Stimulated activated naive CD8-positive, alpha-beta T cell treated with anti-CD3 and anti-CD28 coated beads, Interleukin-15, Interleukin-2, amounts not matched to agents 100 ng/mL and 50 ng/mL, for 24 hours (primary cell): ENCODE measurements around the gene GPATCH1.

ENCODE experiments used
- H3K27ac Mint-ChIP-seq: one replicate; pipeline ENCODE4 v1.8.0; 2021; ENCODE audit warnings: mild to moderate bottlenecking, mixed read lengths
- H3K27me3 Mint-ChIP-seq: one replicate; pipeline ENCODE4 v1.8.0; 2021; ENCODE audit warnings: mixed read lengths
- H3K36me3 Mint-ChIP-seq: one replicate; pipeline ENCODE4 v1.8.0; 2021; ENCODE audit warnings: low read depth, mixed read lengths
- H3K4me1 Mint-ChIP-seq: one replicate; pipeline ENCODE4 v1.8.0; 2021; ENCODE audit warnings: low read depth, mixed read lengths
- H3K4me3 Mint-ChIP-seq: one replicate; pipeline ENCODE4 v1.8.0; 2021; ENCODE audit warnings: mild to moderate bottlenecking, mixed read lengths
- H3K9me3 Mint-ChIP-seq: one replicate; pipeline ENCODE4 v1.8.0; 2021; ENCODE audit warnings: mixed read lengths

The GPATCH1 gene

GRCh38 chr19:33089010-33089409, 8.0 kb downstream of the GPATCH1 start:
- Mint-ChIP-seq H3K4me3 (no peak overlapping the region), H3K27ac (no peak overlapping the region), H3K36me3 (peaks cover 35% of the 10 kb centered on the region), H3K9me3 (no peaks in the 10 kb centered on the region), H3K4me1 (peaks cover 5% of the 10 kb centered on the region), H3K27me3 (no peaks in the 10 kb centered on the region)

GRCh38 chr19:33090179-33090578, 9.2 kb downstream of the GPATCH1 start:
- H3K4me3 Mint-ChIP-seq, result no peak overlapping the region
- no peaks in the 10 kb centered on the region for H3K4me1 Mint-ChIP-seq
- peaks cover 45% of the 10 kb centered on the region for H3K36me3 Mint-ChIP-seq
- H3K27ac Mint-ChIP-seq, result no peak overlapping the region
- H3K9me3 Mint-ChIP-seq, result no peaks in the 10 kb centered on the region
- no peaks in the 10 kb centered on the region for H3K27me3 Mint-ChIP-seq

GRCh38 chr19:33093420-33094210, 12.6 kb downstream of the GPATCH1 start:
- Mint-ChIP-seq H3K4me1 (no peaks in the 10 kb centered on the region), H3K36me3 (peaks cover 66% of the 10 kb centered on the region), H3K9me3 (no peaks in the 10 kb centered on the region), H3K27ac (no peak overlapping the region), H3K27me3 (no peaks in the 10 kb centered on the region), H3K4me3 (no peak overlapping the region)

GRCh38 chr19:33094436-33095067, 13.6 kb downstream of the GPATCH1 start:
- no peak overlapping the region for H3K4me3 Mint-ChIP-seq
- H3K9me3 Mint-ChIP-seq, result no peaks in the 10 kb centered on the region
- H3K36me3 Mint-ChIP-seq, result peaks cover 65% of the 10 kb centered on the region
- H3K27me3 Mint-ChIP-seq, result no peaks in the 10 kb centered on the region
- H3K27ac Mint-ChIP-seq, result no peak overlapping the region
- H3K4me1 Mint-ChIP-seq, result no peaks in the 10 kb centered on the region

- H3K9me3 Mint-ChIP-seq, result no peaks in the 10 kb centered on the region
- no peaks in the 10 kb centered on the region for H3K27me3 Mint-ChIP-seq
- peaks cover 58% of the 10 kb centered on the region for H3K36me3 Mint-ChIP-seq
- H3K4me3 Mint-ChIP-seq, result no peak overlapping the region
- no peak overlapping the region for H3K27ac Mint-ChIP-seq
- H3K4me1 Mint-ChIP-seq, result no peaks in the 10 kb centered on the region
Observed at GRCh38 chr19:33096005-33096404, 15.0 kb downstream of the GPATCH1 start.

GRCh38 chr19:33098055-33098534, 17.1 kb downstream of the GPATCH1 start:
- Mint-ChIP-seq H3K4me3 (no peak overlapping the region), H3K27ac (no peak overlapping the region), H3K36me3 (peaks cover 60% of the 10 kb centered on the region), H3K9me3 (no peaks in the 10 kb centered on the region), H3K27me3 (no peaks in the 10 kb centered on the region), H3K4me1 (no peaks in the 10 kb centered on the region)

- Mint-ChIP-seq H3K4me3 (no peak overlapping the region), H3K4me1 (no peaks in the 10 kb centered on the region), H3K27ac (no peak overlapping the region), H3K27me3 (no peaks in the 10 kb centered on the region), H3K36me3 (peaks cover 50% of the 10 kb centered on the region), H3K9me3 (no peaks in the 10 kb centered on the region)
Observed at GRCh38 chr19:33100894-33101644, 20.1 kb downstream of the GPATCH1 start.

- Mint-ChIP-seq H3K27ac (no peak overlapping the region), H3K4me3 (no peak overlapping the region), H3K27me3 (no peaks in the 10 kb centered on the region), H3K9me3 (no peaks in the 10 kb centered on the region), H3K36me3 (peaks cover 46% of the 10 kb centered on the region), H3K4me1 (no peaks in the 10 kb centered on the region)
Observed at GRCh38 chr19:33102893-33103292, 21.9 kb downstream of the GPATCH1 start.

GRCh38 chr19:33108161-33108560, 27.2 kb downstream of the GPATCH1 start:
- H3K27me3 Mint-ChIP-seq, result no peaks in the 10 kb centered on the region
- peaks cover 51% of the 10 kb centered on the region for H3K36me3 Mint-ChIP-seq
- no peaks in the 10 kb centered on the region for H3K4me1 Mint-ChIP-seq
- no peaks in the 10 kb centered on the region for H3K9me3 Mint-ChIP-seq
- no peak overlapping the region for H3K27ac Mint-ChIP-seq
- no peak overlapping the region for H3K4me3 Mint-ChIP-seq

GRCh38 chr19:33110137-33110910, 29.3 kb downstream of the GPATCH1 start:
- Mint-ChIP-seq H3K27me3 (no peaks in the 10 kb centered on the region), H3K27ac (no peak overlapping the region), H3K36me3 (peaks cover 58% of the 10 kb centered on the region), H3K4me3 (no peak overlapping the region), H3K4me1 (no peaks in the 10 kb centered on the region), H3K9me3 (no peaks in the 10 kb centered on the region)

GRCh38 chr19:33111587-33111986, 30.6 kb downstream of the GPATCH1 start:
- Mint-ChIP-seq H3K9me3 (no peaks in the 10 kb centered on the region), H3K27me3 (no peaks in the 10 kb centered on the region), H3K4me1 (no peaks in the 10 kb centered on the region), H3K36me3 (peaks cover 68% of the 10 kb centered on the region), H3K4me3 (no peak overlapping the region), H3K27ac (no peak overlapping the region)

- no peaks in the 10 kb centered on the region for H3K27me3 Mint-ChIP-seq
- no peaks in the 10 kb centered on the region for H3K4me1 Mint-ChIP-seq
- H3K27ac Mint-ChIP-seq, result no peak overlapping the region
- H3K9me3 Mint-ChIP-seq, result no peaks in the 10 kb centered on the region
- H3K36me3 Mint-ChIP-seq, result peaks cover 73% of the 10 kb centered on the region
- H3K4me3 Mint-ChIP-seq, result no peak overlapping the region
Observed at GRCh38 chr19:33114312-33114711, 33.3 kb downstream of the GPATCH1 start.

- Mint-ChIP-seq H3K9me3 (no peaks in the 10 kb centered on the region), H3K27ac (no peak overlapping the region), H3K4me1 (no peaks in the 10 kb centered on the region), H3K36me3 (peaks cover 55% of the 10 kb centered on the region), H3K4me3 (no peak overlapping the region), H3K27me3 (no peaks in the 10 kb centered on the region)
Observed at GRCh38 chr19:33117501-33117900, 36.5 kb downstream of the GPATCH1 start.

GRCh38 chr19:33118643-33119042, 37.7 kb downstream of the GPATCH1 start:
- no peaks in the 10 kb centered on the region for H3K27me3 Mint-ChIP-seq
- no peak overlapping the region for H3K27ac Mint-ChIP-seq
- no peaks in the 10 kb centered on the region for H3K4me1 Mint-ChIP-seq
- no peak overlapping the region for H3K4me3 Mint-ChIP-seq
- peaks cover 48% of the 10 kb centered on the region for H3K36me3 Mint-ChIP-seq
- H3K9me3 Mint-ChIP-seq, result no peaks in the 10 kb centered on the region
